Spleen (tissue), 7 donors: Measurements from ENCODE around the gene CDC42BPA.

Source experiments
- POLR2A ChIP-seq, 3 donors: fragments of 450-650 bp; IDR thresholded peaks; one replicate each; pipeline ENCODE4 v1.5.1; 2017; ENCODE audit warnings: antibody characterized with exemption in 3 of 3, mild to moderate bottlenecking in 1 of 3
- POLR2AphosphoS5 ChIP-seq, 3 donors: sonication (generic); formaldehyde crosslinking; IDR thresholded peaks; one replicate each; pipeline ENCODE4 v1.5.1; 2017; ENCODE audit warnings: antibody characterized with exemption in 3 of 3
- TF ChIP-seq, protein P1 (sequence below), 11 experiments: fragments of 200-600 bp in 7 of 11; fragments of 450-650 bp in 4 of 11; sonication (generic) in 4 of 11; IDR thresholded peaks in 8 of 11; conservative IDR thresholded peaks in 3 of 11; 1 replicate in 7 of 11; 2 replicates in 4 of 11; pipeline versions ENCODE4 v1.4.0 to v1.8.0; 2016 to 2021; ENCODE audit warnings: antibody characterized with exemption in 11 of 11, inconsistent platforms in 4 of 11, mild to moderate bottlenecking in 1 of 11
- donor health status: DM: no; HTN: no; CAD: no; lungs with moderate emphysema.
- donor health status: DM: no; HTN: no; CAD: no.
- donor health status: DM: no; HTN: no; CAD: no.

GRCh38 chr1:227069490-227069889 lies 248.8 kb downstream of the CDC42BPA start:
- no peak for TF ChIP-seq POLR2A (IDR thresholded peaks at IDR 0.05)
- TF ChIP-seq, protein P1, sequence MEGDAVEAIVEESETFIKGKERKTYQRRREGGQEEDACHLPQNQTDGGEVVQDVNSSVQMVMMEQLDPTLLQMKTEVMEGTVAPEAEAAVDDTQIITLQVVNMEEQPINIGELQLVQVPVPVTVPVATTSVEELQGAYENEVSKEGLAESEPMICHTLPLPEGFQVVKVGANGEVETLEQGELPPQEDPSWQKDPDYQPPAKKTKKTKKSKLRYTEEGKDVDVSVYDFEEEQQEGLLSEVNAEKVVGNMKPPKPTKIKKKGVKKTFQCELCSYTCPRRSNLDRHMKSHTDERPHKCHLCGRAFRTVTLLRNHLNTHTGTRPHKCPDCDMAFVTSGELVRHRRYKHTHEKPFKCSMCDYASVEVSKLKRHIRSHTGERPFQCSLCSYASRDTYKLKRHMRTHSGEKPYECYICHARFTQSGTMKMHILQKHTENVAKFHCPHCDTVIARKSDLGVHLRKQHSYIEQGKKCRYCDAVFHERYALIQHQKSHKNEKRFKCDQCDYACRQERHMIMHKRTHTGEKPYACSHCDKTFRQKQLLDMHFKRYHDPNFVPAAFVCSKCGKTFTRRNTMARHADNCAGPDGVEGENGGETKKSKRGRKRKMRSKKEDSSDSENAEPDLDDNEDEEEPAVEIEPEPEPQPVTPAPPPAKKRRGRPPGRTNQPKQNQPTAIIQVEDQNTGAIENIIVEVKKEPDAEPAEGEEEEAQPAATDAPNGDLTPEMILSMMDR (IDR thresholded peaks at IDR 0.05 in 8 of 11, conservative IDR thresholded peaks at IDR 0.05 in 3 of 11): no peak
- no peak for TF ChIP-seq POLR2AphosphoS5 (IDR thresholded peaks at IDR 0.05)
